Endothelial cell of umbilical vein (primary cell): ENCODE measurements around the gene CCSER1.

Source experiments
- CTCF ChIP-seq, 2 donors: IDR thresholded peaks; 1 replicate in 1 of 2; 2 replicates in 1 of 2; pipeline ENCODE4 v1.5.1; 2011; ENCODE audit warnings: low read length in 2 of 2, mild to moderate bottlenecking in 2 of 2, moderate library complexity in 2 of 2, control low read depth in 1 of 2, inconsistent platforms in 1 of 2, low read depth in 1 of 2; ENCODE audit not compliant: insufficient read depth in 1 of 2; ENCODE audit errors: extremely low read depth in 1 of 2
- EZH2 ChIP-seq: IDR thresholded peaks from 2 replicates; pipeline ENCODE4 v1.6.1; 2012; ENCODE audit warnings: borderline replicate concordance, low read depth, mild to moderate bottlenecking, moderate library complexity, low read length, inconsistent platforms; ENCODE audit not compliant: severe bottlenecking
- FOS ChIP-seq: IDR thresholded peaks from 2 replicates; pipeline ENCODE4 v1.6.1; 2011; ENCODE audit warnings: mild to moderate bottlenecking, low read length, moderate library complexity, borderline replicate concordance; ENCODE audit not compliant: insufficient read depth
- GATA2 ChIP-seq: IDR thresholded peaks from 2 replicates; pipeline ENCODE4 v1.7.0; 2011; ENCODE audit warnings: low read depth, mild to moderate bottlenecking, moderate library complexity, mixed read lengths, low read length; ENCODE audit not compliant: insufficient read length, insufficient read depth
- JUN ChIP-seq: IDR thresholded peaks from 2 replicates; pipeline ENCODE4 v1.6.1; 2011; ENCODE audit warnings: borderline replicate concordance, low read depth; ENCODE audit not compliant: insufficient read length, insufficient read depth
- MAX ChIP-seq: IDR thresholded peaks from 2 replicates; pipeline ENCODE4 v1.6.1; 2011; ENCODE audit not compliant: insufficient read depth, insufficient read length
- MYC ChIP-seq: IDR thresholded peaks from one replicate; pipeline ENCODE4 v1.6.1; 2011; ENCODE audit warnings: mild to moderate bottlenecking, low read depth, low read length
- POLR2A ChIP-seq: IDR thresholded peaks from 2 replicates; pipeline ENCODE4 v1.6.1; 2012; ENCODE audit warnings: low read depth, mild to moderate bottlenecking, control low read depth, low read length
- POLR2AphosphoS5 ChIP-seq: IDR thresholded peaks from 2 replicates; pipeline ENCODE4 v1.6.1; 2012; ENCODE audit warnings: low read depth, mild to moderate bottlenecking, control low read depth, low read length, moderate library complexity; ENCODE audit not compliant: insufficient read depth

GRCh38 chr4:90290345-90290744 lies 163.2 kb downstream of the CCSER1 start:
- TF ChIP-seq CTCF (IDR thresholded peaks at IDR 0.05; ENCODE audit: extremely low read depth in 1 of 2, insufficient read depth in 1 of 2, low read depth in 1 of 2, low read length in 2 of 2) (no peak), POLR2A (no peak), EZH2 (no peak), MYC (no peak), MAX (no peak), FOS (no peak), POLR2AphosphoS5 (no peak), GATA2 (no peak), JUN (no peak)
